EH (cell line): ENCODE results near the gene RPS6KB2.
A peak's percentile ranks its signal among the peaks of the same experiment; 100 is the strongest.

Experiments
- DNase-seq: peaks from one replicate; pipeline ENCODE4 v3.0.0-alpha.2; 2015; ENCODE audit warnings: low read depth

The RPS6KB2 gene

DNA sequence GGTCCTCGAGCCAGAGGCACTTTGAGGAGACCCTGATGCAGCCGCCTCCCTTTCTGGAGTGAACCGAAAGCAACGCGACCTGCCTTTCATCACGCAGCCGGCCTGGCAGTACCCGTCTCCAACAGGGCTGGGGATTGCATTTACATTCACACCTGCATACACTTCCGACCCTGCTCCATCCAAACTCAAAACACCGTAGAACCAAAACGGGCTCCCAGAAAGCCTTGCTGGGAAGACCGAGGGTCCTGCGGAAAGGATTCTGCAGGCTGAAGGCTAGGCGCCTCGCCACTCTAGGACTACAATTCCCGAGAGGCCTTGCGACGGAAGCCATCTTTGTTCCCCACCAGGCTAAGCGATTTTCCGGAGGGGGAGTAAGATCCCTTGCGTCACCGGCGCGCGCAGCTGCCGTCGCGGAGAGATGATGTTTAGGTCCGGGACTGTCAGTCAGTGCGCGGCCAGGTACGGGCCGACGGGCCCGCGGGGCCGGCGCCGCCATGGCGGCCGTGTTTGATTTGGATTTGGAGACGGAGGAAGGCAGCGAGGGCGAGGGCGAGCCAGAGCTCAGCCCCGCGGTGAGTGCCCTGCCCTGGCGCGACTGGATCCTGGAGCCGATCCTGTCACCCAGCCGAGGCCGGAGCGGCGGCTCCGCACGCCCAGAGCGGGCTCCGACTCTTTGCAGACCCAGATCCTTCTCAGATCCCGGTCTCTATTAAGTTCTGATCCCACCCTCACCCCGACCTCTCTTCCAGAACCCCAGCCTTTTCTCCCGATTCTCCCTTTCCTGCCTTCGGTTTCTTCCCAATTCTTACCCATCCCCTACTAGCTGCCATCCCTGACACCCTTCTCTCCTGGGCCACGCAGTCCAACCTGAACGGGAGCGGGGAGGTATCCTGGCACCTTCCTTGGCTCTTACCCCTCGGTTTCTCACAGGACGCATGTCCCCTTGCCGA lies at the start of gene RPS6KB2:
Gene RPS6KB2, plus strand, starts transcription at position 443 of the 950 bp plus-strand sequence. Its CDS starts 52 bp downstream, at position 495.
- DNase-seq = peak; percentile 95

DNA sequence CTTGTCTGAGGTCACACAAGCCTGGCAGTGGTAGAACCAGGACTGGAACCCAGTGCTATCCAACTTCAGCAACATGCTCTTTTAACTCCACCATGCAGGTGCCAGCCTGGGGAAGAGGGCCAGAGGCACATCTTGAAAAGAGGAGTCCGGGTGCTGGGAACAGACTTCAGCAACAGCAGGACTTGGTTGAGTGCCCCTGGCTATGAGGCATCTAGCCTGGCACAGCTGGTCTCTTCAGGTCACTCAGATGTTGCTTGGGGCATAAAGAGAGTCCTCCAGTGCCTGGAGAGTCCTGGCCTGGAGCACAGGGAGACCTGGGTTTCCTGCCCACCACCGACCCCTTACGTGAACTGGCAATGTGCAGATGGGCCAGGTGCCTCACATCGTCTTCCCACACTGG lies 49.8 kb upstream of the RPS6KB2 start:
- no peak for DNase-seq

DNA sequence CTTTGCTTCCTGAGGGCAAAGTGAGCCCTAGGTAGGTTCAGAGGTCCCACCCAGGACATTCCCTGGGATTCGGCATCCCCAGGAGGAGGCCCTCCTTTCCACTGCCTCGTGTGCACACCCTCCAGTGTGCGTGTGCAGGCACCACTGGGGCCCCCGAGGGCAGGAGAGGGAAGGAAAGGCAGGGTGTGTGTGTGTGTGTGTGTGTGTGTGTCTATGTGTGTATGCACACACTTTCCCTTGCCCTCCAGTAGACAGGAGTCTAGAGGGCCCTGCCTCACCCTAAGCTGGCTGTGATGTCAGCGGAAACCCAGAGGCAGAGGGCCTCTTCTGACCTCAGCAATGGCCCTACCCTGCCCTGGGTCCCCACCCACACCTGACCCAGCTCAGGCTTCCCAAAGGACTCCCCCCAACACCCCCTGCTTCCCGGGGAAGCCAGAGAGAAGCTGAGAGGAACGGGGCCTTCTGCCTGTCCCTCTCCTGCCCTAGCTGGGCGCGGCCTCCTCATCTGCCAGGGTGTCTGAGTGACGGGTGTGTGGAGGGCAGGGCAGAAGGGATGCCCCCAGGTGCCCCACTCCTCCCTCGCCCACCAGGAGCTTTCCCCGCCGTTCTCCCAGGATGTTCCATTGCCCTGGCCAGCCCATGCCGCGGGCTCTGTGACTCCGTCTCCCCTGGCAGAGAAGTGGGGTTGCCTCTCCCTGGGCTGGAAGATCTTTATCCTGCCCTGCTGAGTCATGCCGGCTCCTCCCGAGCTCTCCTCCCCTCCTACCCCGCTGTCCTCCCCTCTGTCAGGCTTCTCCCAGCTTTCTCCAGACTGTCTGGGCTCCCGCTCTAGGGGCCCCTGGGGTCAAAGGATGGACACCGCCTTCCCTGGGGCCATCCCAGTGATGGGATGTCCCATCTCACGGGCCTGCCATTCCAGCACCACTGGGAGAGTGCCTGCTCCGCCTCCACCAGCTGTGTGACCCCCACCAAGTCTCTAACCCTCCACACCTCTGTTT lies 48.9 kb upstream of the RPS6KB2 start:
- peak; percentile 86 for DNase-seq

DNA sequence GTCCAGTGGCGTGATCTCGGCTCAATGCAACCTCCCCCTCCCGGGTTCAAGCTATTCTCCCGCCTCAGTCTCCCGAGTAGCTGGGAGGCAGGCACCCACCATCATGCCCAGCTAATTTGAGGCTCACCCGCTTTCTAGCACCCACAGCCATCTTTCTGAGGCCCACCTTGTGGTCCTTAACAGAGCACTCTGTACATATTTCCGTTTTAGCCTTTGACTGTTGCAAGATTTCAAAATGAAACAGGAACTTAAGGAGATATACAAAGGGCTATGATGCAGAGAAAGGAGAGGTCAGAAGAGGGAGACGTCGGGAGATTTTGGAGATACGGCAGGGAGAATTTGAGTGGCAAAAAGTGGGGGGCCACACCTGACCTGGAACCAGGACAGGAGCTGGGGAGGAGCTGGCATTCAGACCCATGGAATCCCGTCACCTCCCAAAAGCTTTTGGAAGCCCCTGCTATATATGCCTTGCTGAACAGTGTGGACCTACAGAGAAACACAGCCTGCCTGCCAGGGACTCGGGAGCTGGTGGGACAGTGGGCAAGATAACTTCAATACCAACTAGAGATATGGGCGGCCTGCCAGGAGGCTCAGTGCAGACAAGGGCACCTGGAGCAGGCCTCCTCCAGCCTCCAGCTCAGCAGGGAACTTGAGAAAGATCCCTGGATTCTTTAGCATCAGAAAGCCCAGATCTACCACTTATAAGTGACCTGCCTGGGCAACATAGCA lies 46.9 kb upstream of the RPS6KB2 start:
- DNase-seq = no peak

DNA sequence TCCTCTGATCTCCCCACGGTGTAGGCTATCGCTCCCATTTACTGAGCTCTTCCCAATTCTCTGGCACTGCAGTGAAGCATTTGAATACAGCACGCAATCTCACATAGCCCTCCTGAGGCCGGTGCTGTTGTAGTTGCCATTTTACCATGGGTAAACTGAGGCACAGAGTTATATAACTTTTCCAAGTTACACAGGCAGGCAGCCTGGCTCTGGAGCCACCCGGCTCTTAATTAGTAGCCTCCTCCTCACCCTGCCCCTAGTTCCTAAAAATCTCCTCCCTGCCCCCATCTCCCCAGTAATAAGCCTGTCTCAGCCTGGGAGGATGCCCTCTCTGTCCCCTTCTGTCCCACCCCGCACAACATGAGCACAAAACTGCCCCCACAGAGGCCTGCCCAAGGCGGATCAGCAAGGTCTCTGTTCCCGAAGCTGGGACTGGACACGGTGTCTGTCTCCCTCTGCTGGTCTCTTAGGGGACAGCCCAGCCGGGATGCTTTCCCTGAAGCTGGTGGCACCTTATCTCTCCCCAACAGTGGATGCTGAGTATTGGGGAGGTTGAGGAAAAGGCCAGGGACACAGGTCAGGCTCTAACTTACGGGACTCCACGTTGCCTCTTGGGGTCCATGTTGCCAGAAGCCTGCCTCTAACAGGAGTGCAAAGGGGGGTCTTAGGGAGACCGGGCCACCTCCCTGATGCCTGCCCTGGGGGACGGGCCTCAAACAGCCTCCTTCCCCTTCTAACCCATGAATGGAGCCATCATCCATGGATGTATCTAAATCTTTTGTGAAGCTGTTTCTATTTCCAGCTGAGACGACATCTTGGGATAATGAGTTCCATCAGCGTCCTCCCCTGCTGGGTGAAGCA lies 45.8 kb upstream of the RPS6KB2 start:
- peak; percentile 80 for DNase-seq

DNA sequence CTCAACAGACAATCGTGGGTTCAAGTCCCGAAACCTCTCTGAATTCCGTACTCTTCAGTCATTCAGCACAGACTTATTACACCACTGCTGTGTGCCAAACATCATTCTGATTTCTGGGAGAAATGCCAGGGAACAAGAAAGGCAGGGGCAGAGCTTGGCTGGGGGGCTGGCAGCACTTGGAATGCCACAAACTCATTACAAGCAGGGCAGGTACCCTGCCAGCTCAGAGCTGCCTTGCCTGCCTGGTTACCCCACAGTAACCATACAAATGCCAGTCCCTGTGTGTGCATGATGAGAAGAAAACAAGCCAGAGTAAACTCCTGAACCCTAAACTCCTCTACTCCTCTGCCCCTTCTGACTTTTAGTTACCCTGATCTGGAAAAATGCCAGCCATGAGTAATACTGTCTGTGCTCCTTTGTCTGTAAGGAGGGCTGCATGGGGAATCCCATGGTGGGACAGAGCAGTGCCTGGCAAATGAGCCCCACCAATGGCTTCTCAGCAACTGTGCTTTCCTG lies 43.4 kb upstream of the RPS6KB2 start:
- DNase-seq = peak; percentile 74

DNA sequence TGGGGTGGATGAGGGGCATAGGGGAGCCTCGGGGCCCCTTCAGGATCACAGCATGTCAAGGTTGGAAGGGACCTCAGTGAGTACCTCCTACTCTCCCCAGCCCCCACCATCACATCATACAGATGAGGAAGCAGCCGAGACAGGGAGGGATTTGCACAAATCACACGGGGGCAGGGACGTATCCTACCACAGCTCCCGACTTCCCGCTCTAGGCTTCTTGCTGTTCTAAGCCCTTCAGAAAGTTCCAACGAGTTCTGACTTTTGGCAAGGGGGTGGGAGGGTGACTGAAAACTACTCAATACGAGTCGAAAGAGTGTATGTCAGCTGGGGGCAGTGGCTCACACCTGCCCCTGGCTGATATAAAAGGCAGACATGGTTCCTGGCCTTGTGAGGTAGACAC lies 41.2 kb upstream of the RPS6KB2 start:
- DNase-seq = no peak

DNA sequence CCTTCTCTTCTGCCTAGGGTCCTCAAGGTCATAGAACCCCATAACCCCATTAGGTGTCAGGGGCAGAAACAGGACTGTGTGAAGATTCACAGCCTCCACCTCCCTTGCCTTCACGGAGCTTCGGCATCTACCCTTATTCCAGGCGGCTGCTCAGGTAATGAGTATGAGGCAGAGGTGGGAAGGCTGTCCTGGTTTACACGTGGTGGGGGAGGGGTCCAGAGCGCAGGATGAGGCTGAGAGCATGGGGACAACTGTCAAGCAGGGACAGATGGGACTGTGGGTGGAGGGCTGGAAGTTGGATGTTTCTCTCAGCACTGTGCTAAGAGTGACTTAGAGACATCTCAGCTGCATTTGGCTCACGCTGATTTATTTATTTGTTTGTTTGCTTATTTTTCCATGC lies 40.8 kb upstream of the RPS6KB2 start:
- DNase-seq = no peak

DNA sequence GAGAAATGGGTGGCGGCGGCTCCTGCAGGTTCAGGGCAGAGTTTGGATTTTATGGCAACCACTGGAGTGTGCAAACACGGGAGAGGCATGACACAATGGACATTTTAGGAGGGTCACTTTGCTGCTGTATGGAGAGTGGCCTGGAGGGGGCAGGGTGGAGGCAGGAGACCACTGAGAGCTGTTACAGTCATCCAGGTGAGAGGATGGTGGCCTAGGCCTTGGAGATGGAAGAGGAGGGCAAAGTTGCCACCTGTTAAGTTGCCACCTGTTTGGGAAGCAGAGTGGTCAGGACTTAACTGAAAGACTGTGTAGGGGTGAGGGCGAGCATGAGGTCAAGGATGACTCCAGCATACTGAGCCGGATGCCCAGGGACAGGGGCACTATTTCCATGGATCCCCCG lies 38.8 kb upstream of the RPS6KB2 start:
- no peak for DNase-seq

DNA sequence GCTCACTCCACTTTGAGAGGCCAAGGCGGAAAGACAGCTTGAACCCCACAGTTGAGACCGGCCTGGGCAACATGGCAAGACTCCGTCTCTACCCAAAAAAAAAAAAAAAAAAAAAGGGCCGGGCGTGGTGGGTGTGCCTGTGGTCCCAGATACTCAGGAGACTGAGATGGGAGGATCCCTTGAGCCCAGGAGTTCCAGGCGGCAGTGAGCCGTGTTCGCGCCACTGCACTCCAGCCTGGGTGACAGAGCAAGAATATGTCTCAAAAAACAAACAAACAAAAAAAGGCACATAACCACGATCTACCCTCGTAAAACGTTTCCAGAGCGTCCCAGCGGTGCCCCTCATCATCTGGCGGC lies 37.4 kb upstream of the RPS6KB2 start:
- no peak for DNase-seq

DNA sequence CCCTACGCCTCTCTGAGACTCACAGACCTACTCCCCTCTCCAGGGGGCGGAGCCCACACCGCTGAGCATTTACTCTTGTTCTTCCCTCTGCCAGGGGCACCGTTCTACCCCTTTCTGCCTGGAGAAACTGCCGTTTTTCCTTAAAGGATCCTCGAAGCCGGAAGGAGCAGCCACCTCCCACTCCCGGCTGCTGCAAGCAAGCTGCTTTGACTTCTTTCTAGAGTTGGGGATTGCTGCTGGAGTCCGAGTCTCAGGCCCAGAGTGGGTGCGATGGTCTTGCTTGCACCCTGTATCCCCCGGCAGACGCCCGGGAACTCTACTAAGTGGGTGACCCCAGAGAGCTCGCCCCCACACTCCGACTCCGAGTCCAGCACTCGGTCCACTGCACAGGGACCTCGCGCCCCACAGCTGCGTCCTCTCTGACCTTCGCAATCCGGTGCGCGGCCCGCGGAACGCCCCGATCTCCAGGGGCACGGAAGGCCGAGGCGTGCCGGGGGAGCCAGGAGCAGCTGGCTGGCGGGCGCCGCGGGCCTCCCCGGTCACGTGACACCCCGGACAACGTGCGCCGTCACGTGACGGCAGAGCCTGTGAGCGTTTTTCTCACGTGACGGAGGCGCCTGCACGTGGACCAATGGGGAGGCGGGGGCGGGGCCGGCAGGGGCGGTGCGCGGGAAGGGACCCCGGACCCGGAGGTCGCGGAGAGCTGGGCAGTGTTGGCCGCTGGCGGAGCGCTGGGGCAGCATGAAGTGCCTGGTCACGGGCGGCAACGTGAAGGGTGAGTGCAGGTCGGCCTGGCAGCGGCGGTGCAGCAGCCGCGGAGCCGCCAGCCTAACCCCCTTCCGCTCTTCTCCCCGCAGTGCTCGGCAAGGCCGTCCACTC lies 36.8 kb upstream of the RPS6KB2 start, which contains the start of gene RAD9A:
Gene RAD9A, plus strand, starts transcription at position 683 of the 879 bp plus-strand sequence. Its CDS starts 59 bp downstream, at position 742.
- DNase-seq = peak; percentile 94

DNA sequence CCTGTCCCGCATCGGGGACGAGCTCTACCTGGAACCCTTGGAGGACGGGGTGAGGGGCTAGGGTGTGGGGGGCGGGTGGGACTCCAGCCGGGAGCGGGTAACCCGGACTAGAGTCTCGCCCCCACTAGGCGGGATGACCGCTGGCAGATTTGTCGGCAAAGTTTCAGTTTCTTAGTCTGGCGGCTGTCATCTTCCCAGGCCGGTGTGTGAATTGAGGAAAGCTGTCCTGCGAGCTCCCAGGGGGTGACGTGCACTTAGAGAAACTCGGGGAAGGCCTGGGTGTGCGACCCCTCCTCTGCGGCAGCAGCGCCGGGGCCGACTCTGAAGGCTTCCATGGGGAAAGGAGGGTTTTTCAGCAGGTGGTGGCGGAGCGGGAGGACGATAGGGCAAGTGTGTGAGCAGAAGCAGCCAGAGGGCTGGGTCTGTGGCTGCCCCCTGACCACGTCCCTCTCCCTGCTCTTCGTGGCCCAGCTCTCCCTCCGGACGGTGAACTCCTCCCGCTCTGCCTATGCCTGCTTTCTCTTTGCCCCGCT lies 36.0 kb upstream of the RPS6KB2 start:
- DNase-seq = no peak

DNA sequence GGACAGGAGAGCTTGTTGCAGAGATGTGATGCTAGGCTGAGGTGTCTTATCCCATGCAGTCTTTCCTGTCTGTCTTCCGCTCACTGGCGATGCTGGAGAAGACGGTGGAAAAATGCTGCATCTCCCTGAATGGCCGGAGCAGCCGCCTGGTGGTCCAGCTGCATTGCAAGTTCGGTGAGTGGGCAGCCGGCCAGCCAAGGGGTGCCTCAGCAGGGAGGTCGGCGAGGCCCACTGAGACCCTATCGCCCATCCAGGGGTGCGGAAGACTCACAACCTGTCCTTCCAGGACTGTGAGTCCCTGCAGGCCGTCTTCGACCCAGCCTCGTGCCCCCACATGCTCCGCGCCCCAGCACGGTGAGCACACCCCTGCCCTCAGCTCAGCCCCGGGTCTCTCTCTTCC lies 34.9 kb upstream of the RPS6KB2 start:
- no peak for DNase-seq

DNA sequence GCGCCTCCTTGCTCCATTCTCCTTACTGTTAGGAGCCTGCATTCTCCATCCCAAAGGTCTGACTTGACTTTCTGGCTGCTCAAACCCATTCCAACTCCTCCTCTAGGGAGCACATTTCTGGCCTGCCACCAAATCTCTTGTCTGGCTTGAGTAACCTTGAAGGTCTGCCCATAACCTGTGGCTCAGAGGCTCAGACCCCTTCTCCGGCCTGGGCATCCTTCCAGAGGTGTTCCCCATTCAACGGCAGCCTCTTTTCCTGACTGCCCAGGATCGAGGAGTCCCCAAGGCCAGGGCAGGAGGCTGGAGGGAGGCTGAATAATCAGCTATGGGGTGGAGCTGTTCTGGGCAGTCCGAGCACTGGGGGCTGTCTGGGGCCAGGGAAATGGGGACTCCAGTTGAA lies 34.3 kb upstream of the RPS6KB2 start:
- no peak for DNase-seq

DNA sequence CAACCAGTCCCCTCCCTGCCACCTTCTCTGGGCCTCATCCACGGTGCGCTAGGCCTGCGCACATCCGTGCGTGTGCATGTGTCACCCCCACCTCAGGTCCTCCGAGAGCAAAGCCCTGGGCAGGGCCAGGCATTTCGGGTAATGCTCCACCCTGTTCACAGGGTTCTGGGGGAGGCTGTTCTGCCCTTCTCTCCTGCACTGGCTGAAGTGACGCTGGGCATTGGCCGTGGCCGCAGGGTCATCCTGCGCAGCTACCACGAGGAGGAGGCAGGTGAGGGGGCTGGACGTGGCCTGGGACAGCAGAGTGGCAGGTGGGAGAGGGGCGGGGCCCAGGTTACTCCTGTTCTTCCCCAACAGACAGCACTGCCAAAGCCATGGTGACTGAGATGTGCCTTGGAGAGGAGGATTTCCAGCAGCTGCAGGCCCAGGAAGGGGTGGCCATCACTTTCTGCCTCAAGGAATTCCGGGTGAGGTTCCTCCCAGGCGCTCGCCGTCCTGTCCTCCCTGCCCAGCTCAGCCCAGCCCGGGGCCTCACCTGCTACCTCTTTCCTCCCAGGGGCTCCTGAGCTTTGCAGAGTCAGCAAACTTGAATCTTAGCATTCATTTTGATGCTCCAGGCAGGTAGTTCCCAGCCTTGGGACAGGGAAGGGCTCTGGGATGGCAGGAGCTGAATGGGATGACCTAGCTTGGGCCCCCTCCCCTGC lies 32.6 kb upstream of the RPS6KB2 start:
- DNase-seq = no peak

DNA sequence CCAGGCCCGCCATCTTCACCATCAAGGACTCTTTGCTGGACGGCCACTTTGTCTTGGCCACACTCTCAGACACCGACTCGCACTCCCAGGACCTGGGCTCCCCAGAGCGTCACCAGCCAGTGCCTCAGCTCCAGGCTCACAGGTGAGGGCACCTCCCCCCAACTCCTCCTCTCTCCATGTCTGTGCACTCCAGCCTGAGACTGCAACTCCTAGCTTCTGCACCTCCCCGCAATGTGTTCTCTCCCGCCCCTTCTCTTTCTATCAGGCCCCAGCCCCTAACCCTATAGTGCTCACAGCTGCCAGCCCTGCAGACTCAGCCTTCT lies 32.1 kb upstream of the RPS6KB2 start:
- no peak for DNase-seq

DNA sequence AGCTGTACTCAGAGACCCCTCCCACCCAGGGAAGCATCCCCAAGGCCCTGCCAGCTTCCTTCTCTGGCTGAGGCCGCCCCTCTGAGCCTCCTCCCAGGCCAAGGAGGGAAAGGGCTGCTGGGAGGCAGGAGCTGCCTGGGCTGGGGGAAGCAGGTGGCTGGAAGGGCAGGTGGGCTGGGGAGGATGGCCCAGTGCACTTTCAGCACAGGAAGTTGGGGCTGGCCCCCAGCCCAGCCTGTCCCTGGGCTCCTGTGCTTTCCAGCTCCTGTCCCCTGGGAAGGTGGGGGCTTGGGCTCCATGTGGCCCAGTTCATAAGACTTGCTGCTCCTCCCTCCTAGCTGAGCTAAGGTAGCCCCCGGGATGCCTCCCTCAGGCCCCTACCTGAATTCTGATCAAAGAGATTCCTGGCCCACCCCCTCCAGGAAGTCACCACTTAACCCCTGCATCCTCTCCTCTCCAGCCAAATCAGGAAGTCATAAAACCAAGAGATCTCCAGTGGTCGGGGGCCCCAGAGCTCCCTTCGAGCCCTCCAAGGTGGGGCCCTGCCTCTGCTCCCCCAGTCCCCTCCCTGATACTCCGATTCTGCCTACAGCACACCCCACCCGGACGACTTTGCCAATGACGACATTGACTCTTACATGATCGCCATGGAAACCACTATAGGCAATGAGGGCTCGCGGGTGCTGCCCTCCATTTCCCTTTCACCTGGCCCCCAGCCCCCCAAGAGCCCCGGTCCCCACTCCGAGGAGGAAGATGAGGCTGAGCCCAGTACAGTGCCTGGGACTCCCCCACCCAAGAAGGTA lies 31.5 kb upstream of the RPS6KB2 start:
- no peak for DNase-seq

DNA sequence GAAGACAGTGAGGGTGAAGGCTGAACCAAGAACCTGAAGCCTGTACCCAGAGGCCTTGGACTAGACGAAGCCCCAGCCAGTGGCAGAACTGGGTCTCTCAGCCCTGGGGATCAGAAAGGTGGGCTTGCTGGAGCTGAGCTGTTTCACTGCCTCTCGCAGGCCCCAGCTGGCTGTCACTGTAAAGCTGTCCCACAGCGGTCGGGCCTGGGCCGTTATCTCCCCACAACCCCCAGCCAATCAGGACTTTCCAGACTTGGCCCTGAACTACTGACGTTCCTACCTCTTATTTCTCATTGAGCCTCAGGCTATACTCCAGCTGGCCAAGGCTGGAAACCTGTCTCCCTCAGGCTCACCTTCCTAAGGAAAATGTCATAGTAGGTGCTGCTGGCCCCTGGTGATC lies 30.8 kb upstream of the RPS6KB2 start:
- DNase-seq = no peak
